GM12874 (cell line): Measurements from ENCODE around the gene KIF26A.

Experiments used
- TF ChIP-seq, protein P1 (sequence below): IDR thresholded peaks from 2 replicates; pipeline ENCODE4 v1.5.1; 2011; ENCODE audit warnings: low read depth, mild to moderate bottlenecking, control low read depth, low read length, moderate library complexity; ENCODE audit not compliant: insufficient read depth

Gene KIF26A

GRCh38 chr14:104164041-104164440, 25.7 kb downstream of the KIF26A start:
- TF ChIP-seq, protein P1, sequence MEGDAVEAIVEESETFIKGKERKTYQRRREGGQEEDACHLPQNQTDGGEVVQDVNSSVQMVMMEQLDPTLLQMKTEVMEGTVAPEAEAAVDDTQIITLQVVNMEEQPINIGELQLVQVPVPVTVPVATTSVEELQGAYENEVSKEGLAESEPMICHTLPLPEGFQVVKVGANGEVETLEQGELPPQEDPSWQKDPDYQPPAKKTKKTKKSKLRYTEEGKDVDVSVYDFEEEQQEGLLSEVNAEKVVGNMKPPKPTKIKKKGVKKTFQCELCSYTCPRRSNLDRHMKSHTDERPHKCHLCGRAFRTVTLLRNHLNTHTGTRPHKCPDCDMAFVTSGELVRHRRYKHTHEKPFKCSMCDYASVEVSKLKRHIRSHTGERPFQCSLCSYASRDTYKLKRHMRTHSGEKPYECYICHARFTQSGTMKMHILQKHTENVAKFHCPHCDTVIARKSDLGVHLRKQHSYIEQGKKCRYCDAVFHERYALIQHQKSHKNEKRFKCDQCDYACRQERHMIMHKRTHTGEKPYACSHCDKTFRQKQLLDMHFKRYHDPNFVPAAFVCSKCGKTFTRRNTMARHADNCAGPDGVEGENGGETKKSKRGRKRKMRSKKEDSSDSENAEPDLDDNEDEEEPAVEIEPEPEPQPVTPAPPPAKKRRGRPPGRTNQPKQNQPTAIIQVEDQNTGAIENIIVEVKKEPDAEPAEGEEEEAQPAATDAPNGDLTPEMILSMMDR = no peak

- TF ChIP-seq, protein P1 = no peak
These were observed 26.1 kb downstream of the KIF26A start for GRCh38 chr14:104164512-104164911.

DNA sequence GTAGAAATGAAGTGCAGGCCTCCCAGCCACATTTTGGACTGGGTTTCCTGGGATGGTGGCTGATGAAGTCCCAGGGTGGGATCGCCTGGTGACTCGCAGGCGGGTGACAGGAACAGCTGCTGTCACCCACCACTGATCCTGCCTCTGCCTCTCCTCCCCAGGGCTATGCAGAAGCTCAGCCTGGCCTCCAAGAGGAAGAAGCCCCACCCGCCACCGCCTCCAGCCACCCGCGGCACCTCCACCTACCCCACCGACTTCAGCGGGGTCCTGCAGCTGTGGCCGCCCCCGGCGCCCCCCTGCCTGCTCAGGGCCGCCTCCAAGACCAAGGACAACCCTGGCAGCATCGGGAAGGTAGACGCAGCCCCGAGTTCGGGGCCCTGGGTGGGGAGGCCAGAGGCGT, 28.3 kb downstream of the KIF26A start:
- TF ChIP-seq, protein P1 = no peak

DNA sequence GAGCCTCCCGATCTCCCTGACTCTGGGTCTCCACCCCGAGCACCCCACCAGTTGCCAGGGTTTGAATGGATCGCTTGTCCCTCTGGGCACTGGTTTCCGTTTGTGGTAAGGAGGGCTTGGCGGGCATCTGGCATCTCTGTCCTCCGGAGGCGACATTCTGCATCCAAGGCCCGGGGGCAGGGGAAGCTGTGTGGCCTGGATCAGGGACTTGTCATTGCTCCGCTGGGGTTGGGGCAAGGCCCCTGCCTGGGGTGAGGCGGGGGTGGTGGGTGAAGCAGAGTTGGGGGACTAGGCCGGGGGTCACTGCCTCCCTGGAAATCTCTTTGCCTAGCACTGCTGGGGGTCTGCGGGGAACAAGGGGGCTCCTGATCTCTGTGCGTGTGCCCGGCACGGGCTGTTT, 30.2 kb downstream of the KIF26A start:
- TF ChIP-seq, protein P1 = no peak

GRCh38 chr14:104169005-104169698, 30.8 kb downstream of the KIF26A start:
- TF ChIP-seq, protein P1 = no peak

GRCh38 chr14:104169699-104170479, 31.5 kb downstream of the KIF26A start:
- TF ChIP-seq, protein P1 = no peak

DNA sequence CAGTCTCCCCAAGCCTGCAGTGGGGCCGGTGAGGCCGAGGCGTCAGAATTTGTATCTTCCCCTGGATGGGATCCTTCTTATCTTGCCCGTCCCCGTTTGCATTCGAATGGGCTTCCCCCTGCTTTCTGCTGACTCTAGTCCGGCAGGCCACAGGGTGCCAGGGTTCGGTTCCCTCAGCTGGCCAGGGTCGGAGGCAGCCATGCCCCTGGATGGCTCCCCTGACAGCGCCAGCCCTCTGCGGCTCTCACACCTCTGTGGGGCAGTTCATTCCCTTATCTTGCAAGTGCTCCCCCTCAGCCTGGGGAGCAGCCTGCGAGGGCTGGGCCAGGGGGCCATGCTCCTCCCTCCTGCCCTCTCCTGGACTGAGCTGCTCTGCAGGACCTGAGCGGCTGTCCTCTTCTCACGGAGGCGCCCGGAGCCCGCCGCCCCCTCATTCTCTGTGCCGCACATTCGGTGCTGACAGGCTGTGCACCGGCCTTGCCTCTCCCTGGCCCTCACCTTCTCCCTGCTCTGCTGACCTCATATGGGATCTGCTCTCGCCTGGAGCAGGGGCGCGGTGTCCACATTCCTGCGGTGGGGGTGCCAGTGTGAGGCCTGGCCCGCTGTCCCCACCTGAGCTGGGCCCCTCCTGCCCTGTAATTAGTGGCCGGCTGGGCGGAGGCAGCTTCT, 32.8 kb downstream of the KIF26A start:
- TF ChIP-seq, protein P1 = no peak
